Effector memory CD4-positive, alpha-beta T cell (primary cell): Measurements from ENCODE around the gene CPZ.

Experiments
- DNase-seq, 3 donors: peaks; one replicate each; pipeline ENCODE4 v3.0.0-alpha.2; 2020
- H3K27ac ChIP-seq: 2 replicates; pipeline ENCODE4 v1.7.0; 2013; ENCODE audit warnings: mild to moderate bottlenecking, low read length, moderate library complexity; ENCODE audit not compliant: insufficient read depth, poor library complexity, severe bottlenecking
- H3K27me3 ChIP-seq: replicated peaks from 2 replicates; pipeline ENCODE4 v1.7.0; 2013; ENCODE audit warnings: mild to moderate bottlenecking, low read length; ENCODE audit not compliant: insufficient read depth, control insufficient read depth, poor library complexity, severe bottlenecking
- H3K36me3 ChIP-seq: 2 replicates; pipeline ENCODE4 v1.7.0; 2013; ENCODE audit warnings: mild to moderate bottlenecking, low read length, moderate library complexity; ENCODE audit not compliant: control insufficient read depth, insufficient read depth
- H3K4me1 ChIP-seq: 2 replicates; pipeline ENCODE4 v1.7.0; 2013; ENCODE audit warnings: low read length, mild to moderate bottlenecking; ENCODE audit not compliant: control insufficient read depth, insufficient read depth, poor library complexity, severe bottlenecking
- H3K4me3 ChIP-seq: 2 replicates; pipeline ENCODE4 v1.7.0; 2013; ENCODE audit warnings: low read length, low read depth, mild to moderate bottlenecking; ENCODE audit not compliant: insufficient read depth, poor library complexity, severe bottlenecking
- H3K9me3 ChIP-seq: 2 replicates; pipeline ENCODE4 v1.7.0; 2013; ENCODE audit warnings: mild to moderate bottlenecking, low read length, moderate library complexity; ENCODE audit not compliant: control insufficient read depth

Gene CPZ

GRCh38 chr4:8548731-8549351, 43.7 kb upstream of the CPZ start:
- Histone ChIP-seq H3K27me3 (no peaks in the 10 kb centered on the region), H3K27ac (no peak overlapping the region), H3K4me3 (no peak overlapping the region), H3K36me3 (no peaks in the 10 kb centered on the region), H3K9me3 (no peaks in the 10 kb centered on the region), H3K4me1 (no peaks in the 10 kb centered on the region)
- no peak for DNase-seq

GRCh38 chr4:8549352-8549931, 43.1 kb upstream of the CPZ start:
- no peaks in the 10 kb centered on the region for H3K4me1 ChIP-seq
- H3K27me3 ChIP-seq, result no peaks in the 10 kb centered on the region
- no peak for DNase-seq
- H3K4me3 ChIP-seq, result no peak overlapping the region
- no peaks in the 10 kb centered on the region for H3K9me3 ChIP-seq
- no peaks in the 10 kb centered on the region for H3K36me3 ChIP-seq
- no peak overlapping the region for H3K27ac ChIP-seq

DNA sequence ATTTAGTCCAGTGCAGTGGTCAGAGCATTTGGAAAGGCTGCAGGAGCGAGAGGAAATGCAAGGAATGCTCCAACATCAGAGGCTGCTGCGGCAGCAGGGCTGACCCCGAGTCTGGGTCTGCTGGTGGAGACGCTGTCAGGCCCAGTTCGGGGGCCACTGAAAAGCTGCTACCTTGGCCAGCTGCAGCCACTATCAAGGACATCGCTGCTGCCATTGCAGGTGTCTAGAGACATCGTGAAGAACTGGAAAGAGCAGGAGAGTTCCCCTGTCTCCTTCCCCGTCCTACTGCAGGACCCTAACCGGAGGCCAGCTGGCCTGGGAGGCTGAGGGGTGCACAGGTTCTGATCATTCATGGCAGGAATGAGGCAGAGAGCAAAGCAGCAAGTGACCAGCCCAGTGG, 41.9 kb upstream of the CPZ start:
- Histone ChIP-seq H3K27ac (no peak overlapping the region), H3K36me3 (no peaks in the 10 kb centered on the region), H3K4me1 (no peaks in the 10 kb centered on the region), H3K4me3 (no peak overlapping the region), H3K27me3 (no peaks in the 10 kb centered on the region), H3K9me3 (no peaks in the 10 kb centered on the region)
- no peak for DNase-seq

- no peaks in the 10 kb centered on the region for H3K4me1 ChIP-seq
- H3K27me3 ChIP-seq, result no peaks in the 10 kb centered on the region
- DNase-seq, result no peak
- no peak overlapping the region for H3K27ac ChIP-seq
- H3K36me3 ChIP-seq, result no peaks in the 10 kb centered on the region
- no peak overlapping the region for H3K4me3 ChIP-seq
- H3K9me3 ChIP-seq, result no peaks in the 10 kb centered on the region
Observed at GRCh38 chr4:8552024-8552423, 40.5 kb upstream of the CPZ start.

GRCh38 chr4:8552581-8553205, 39.9 kb upstream of the CPZ start:
- H3K27me3 ChIP-seq, result no peaks in the 10 kb centered on the region
- no peaks in the 10 kb centered on the region for H3K9me3 ChIP-seq
- H3K36me3 ChIP-seq, result no peaks in the 10 kb centered on the region
- no peaks in the 10 kb centered on the region for H3K4me1 ChIP-seq
- no peak overlapping the region for H3K27ac ChIP-seq
- H3K4me3 ChIP-seq, result no peak overlapping the region
- no peak for DNase-seq

DNA sequence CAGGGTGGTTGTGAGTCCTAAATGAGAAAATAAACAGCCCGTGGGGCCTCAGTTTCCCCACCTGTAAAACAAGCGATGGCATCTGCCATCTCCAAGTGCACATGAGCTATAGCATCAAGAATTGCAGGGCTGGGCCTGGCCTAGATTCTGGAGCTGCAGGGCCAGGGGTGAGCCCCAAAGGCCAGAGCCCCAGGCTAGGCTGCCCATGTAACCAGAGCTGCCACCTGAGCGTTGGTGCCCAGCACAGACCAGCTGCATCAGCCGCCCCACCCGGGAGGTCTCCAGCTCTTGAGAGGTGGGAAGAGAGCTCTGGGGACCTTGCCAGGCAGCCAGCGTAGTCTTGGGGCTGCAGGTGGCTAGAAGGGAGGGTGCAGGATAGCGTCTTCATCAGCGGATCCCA, 39.3 kb upstream of the CPZ start:
- H3K27me3 ChIP-seq, result no peaks in the 10 kb centered on the region
- H3K4me3 ChIP-seq, result no peak overlapping the region

GRCh38 chr4:8553991-8554405, 38.6 kb upstream of the CPZ start:
- no peaks in the 10 kb centered on the region for H3K9me3 ChIP-seq
- H3K4me3 ChIP-seq, result no peak overlapping the region
- no peaks in the 10 kb centered on the region for H3K36me3 ChIP-seq
- no peaks in the 10 kb centered on the region for H3K27me3 ChIP-seq
- H3K27ac ChIP-seq, result no peak overlapping the region
- no peak for DNase-seq
- H3K4me1 ChIP-seq, result no peaks in the 10 kb centered on the region

More for the DNA sequence above, 39.3 kb upstream of the CPZ start:
- Histone ChIP-seq H3K27ac (no peak overlapping the region), H3K36me3 (no peaks in the 10 kb centered on the region), H3K9me3 (no peaks in the 10 kb centered on the region), H3K4me1 (no peaks in the 10 kb centered on the region)
- no peak for DNase-seq

GRCh38 chr4:8554555-8555100, 37.9 kb upstream of the CPZ start:
- Histone ChIP-seq H3K27me3 (no peaks in the 10 kb centered on the region), H3K9me3 (no peaks in the 10 kb centered on the region), H3K4me1 (no peaks in the 10 kb centered on the region), H3K4me3 (no peak overlapping the region), H3K36me3 (no peaks in the 10 kb centered on the region), H3K27ac (no peak overlapping the region)
- no peak for DNase-seq

DNA sequence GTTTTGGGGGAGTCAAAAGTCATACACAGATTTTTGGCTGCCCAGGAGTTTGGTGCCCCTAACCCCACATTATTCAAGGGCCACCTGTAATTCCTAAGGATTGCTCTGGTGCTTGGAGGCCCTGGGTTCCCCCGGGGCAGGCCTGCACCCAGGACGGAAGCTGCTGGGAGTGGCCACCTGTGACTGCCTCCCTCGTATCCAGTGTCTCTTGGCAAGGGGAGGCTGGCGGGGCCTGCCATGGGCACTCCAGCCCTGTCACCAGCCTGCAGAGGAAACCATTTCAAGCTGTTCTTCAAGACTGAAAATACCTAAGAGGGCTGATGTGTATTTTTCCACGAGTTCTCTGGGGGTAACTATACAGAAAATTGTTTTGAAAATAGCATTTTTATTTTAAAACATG, 36.8 kb upstream of the CPZ start:
- Histone ChIP-seq H3K27ac (no peak overlapping the region), H3K4me3 (no peak overlapping the region), H3K27me3 (no peaks in the 10 kb centered on the region), H3K36me3 (no peaks in the 10 kb centered on the region), H3K4me1 (no peaks in the 10 kb centered on the region), H3K9me3 (no peaks in the 10 kb centered on the region)
- DNase-seq, result no peak
